Jurkat, Clone E6-1 (cell line): ENCODE results near the gene CREG1.
A peak's percentile ranks its signal among the peaks of the same experiment; 100 is the strongest.

ENCODE experiments used
- DNase-seq: peaks from one replicate; pipeline ENCODE4 v3.0.0-alpha.2; 2011; ENCODE audit warnings: low read depth, low spot score
- H3K4me3 ChIP-seq: 2 replicates; pipeline ENCODE4 v1.5.1; 2011; ENCODE audit warnings: mild to moderate bottlenecking, low read length, control low read depth, moderate library complexity

The CREG1 gene

GRCh38 chr1:167541610-167542009 lies 12.0 kb downstream of the CREG1 start:
- DNase-seq = no peak
- H3K4me3 ChIP-seq = no peak overlapping the region

- DNase-seq = no peak
- H3K4me3 ChIP-seq = no peak overlapping the region
Observed at GRCh38 chr1:167541003-167541402, 12.6 kb downstream of the CREG1 start.

GRCh38 chr1:167538657-167539056 lies 14.9 kb downstream of the CREG1 start:
- H3K4me3 ChIP-seq = no peak overlapping the region
- no peak for DNase-seq

GRCh38 chr1:167533851-167534300 lies 19.7 kb downstream of the CREG1 start:
- peak; percentile 43 for DNase-seq
- no peak overlapping the region for H3K4me3 ChIP-seq

GRCh38 chr1:167532964-167533824 lies 20.4 kb downstream of the CREG1 start:
- H3K4me3 ChIP-seq = no peak overlapping the region
- no peak for DNase-seq

GRCh38 chr1:167532375-167532774 lies 21.2 kb downstream of the CREG1 start:
- no peak overlapping the region for H3K4me3 ChIP-seq

GRCh38 chr1:167529829-167530474 lies 23.6 kb downstream of the CREG1 start:
- H3K4me3 ChIP-seq = no peak overlapping the region
- no peak for DNase-seq

More at GRCh38 chr1:167532375-167532774, 21.2 kb downstream of the CREG1 start:
- DNase-seq = no peak

- no peak overlapping the region for H3K4me3 ChIP-seq
- no peak for DNase-seq
Observed at GRCh38 chr1:167528057-167528728, 25.4 kb downstream of the CREG1 start.

GRCh38 chr1:167526667-167527383 lies 26.7 kb downstream of the CREG1 start:
- no peak overlapping the region for H3K4me3 ChIP-seq
- no peak for DNase-seq

- no peak overlapping the region for H3K4me3 ChIP-seq
- no peak for DNase-seq
Observed at GRCh38 chr1:167524651-167525050, 28.9 kb downstream of the CREG1 start.

- no peak overlapping the region for H3K4me3 ChIP-seq
- DNase-seq = no peak
Observed at GRCh38 chr1:167522246-167522645, 31.3 kb downstream of the CREG1 start.

GRCh38 chr1:167520711-167521206 lies 32.8 kb downstream of the CREG1 start:
- peak; percentile 35 for DNase-seq
- no peak overlapping the region for H3K4me3 ChIP-seq

GRCh38 chr1:167518331-167518700 lies 35.2 kb downstream of the CREG1 start, which contains the start of gene CD247:
CD247 (minus strand) TSS chr1:167518529; CDS start chr1:167518465, 64 bp downstream.
- DNase-seq = peak; percentile 90
- H3K4me3 ChIP-seq = peak within 1 kb of the TSS; percentile 77

- peak overlapping the region; percentile 77 for H3K4me3 ChIP-seq
- DNase-seq = no peak
Observed at GRCh38 chr1:167517535-167518330, 35.8 kb downstream of the CREG1 start.

GRCh38 chr1:167516404-167517388 lies 36.9 kb downstream of the CREG1 start:
- peak; percentile 28 for DNase-seq
- peak overlapping the region; percentile 77 for H3K4me3 ChIP-seq

GRCh38 chr1:167515893-167516321 lies 37.7 kb downstream of the CREG1 start:
- DNase-seq = no peak
- peak overlapping the region; percentile 14; the same call in 1 of the 2 replicates for H3K4me3 ChIP-seq

GRCh38 chr1:167515461-167515860 lies 38.1 kb downstream of the CREG1 start:
- DNase-seq = no peak
- no peak overlapping the region for H3K4me3 ChIP-seq
